ENCODE measurements around the gene TTC9. TPM values are rescaled to one million over a fixed set of nuclear protein-coding genes. Genes with fewer than 3 reads are reported as not detected.

TTC9 gene
- total RNA-seq, 4 donors from 2014 or later: 3.6 to 8.7 (median 4.7) TPM

DNA sequence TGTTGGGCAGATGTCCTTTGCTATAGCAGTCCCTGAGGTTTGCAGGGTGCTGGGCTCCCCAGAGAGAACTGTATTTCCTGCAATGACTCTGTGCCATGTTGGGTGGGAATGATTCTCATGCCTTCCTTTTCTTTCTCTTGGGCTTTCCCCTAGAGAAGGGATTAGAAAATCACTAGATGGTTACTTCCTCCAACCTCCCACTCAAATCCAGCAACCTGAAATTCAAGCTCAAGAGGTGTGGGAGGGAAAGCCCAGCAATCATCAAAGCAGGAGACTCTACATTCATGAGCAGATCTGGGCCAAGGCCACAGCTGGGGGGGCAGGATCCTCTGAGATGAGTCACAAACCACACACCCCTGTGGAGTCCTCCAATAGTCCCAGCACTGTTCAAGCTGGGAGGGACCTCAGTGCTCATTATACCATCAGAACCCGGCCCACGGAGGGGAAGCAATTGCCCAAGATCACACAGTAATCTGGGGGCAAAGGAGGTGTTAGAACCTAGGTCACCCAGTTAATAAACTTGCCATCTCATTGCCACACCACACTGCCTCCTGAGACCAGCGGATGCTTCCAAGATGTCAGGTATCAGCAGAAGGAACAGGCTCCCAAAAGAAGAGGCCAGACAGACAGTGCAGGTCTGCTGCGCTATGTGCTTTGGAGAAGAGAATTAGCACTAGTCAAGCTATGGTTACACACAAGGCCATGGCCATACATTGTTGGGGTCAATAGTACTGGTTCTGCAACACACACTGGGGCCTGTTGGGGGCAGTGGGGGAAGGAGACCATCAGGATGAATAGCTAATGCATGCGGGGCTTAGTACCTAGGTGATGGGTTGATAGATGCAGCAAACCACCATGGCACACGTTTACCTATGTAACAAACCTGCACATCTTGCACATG lies 65.7 kb downstream of the TTC9 start:
- H3K4me1 ChIP-seq: peaks cover 29% of the 10 kb centered on the region
- H3K27me3 ChIP-seq: no peaks in the 10 kb centered on the region
- H3K27ac ChIP-seq: no peak overlapping the region
- WGBS: 70% methylated on average over 5 of the region's 6 CpGs
- H3K4me3 ChIP-seq: no peak overlapping the region
- no peaks in the 10 kb centered on the region for H3K9me3 ChIP-seq
- H3K36me3 ChIP-seq: no peaks in the 10 kb centered on the region
- TF ChIP-seq, protein P1, sequence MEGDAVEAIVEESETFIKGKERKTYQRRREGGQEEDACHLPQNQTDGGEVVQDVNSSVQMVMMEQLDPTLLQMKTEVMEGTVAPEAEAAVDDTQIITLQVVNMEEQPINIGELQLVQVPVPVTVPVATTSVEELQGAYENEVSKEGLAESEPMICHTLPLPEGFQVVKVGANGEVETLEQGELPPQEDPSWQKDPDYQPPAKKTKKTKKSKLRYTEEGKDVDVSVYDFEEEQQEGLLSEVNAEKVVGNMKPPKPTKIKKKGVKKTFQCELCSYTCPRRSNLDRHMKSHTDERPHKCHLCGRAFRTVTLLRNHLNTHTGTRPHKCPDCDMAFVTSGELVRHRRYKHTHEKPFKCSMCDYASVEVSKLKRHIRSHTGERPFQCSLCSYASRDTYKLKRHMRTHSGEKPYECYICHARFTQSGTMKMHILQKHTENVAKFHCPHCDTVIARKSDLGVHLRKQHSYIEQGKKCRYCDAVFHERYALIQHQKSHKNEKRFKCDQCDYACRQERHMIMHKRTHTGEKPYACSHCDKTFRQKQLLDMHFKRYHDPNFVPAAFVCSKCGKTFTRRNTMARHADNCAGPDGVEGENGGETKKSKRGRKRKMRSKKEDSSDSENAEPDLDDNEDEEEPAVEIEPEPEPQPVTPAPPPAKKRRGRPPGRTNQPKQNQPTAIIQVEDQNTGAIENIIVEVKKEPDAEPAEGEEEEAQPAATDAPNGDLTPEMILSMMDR (IDR thresholded peaks at IDR 0.05): no peak
- no peak for TF ChIP-seq POLR2A (IDR thresholded peaks at IDR 0.05)
- TF ChIP-seq EP300 (IDR thresholded peaks at IDR 0.05): no peak
- TF ChIP-seq POLR2AphosphoS5 (IDR thresholded peaks at IDR 0.05): no peak
- DNase-seq (ENCODE audit: low spot score in 2 of 2): no peak

DNA sequence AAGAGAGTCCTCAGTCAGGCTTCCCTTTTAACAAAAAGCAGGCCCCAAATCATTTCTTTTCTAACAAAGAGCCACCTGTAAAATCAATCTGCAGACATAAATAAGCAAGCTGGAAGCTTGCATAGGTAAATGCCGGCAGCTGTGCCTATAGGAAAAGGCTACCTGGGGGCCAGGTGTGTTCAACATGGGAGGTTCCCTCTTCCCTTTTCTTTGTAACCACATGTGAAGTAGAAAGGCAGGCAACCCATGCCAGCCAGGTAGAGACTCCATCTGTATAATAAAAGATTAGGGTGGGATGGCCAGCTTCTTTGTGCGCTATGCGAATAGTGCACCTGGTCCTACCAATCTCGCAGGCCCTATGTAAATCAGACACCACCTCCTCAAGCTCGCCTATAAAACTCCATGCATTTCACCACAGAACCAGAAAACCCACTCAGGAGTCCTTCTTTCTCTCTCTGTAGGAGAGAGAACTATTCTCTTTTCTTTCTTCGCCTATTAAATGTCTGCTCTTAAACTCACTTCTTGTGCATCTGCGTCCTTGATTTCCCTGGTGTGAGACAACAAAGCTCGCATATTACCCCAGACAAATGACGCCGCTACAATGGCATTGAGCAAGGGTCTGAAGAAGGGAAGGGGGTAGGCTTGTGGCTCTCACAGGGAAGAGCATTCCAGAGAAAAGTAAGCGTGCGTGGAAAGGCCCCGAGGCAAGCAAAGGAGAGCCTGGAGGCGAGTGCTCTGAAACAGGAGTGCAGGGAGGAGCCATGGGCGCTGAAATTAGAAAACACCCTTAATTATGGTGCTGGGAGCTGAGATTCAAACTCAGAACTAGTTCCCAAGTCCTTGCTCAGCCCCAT lies 67.2 kb downstream of the TTC9 start:
- DNase-seq (ENCODE audit: low spot score in 2 of 2): no peak
- Histone ChIP-seq H3K27me3 (no peaks in the 10 kb centered on the region), H3K36me3 (no peaks in the 10 kb centered on the region), H3K9me3 (no peaks in the 10 kb centered on the region), H3K4me3 (no peak overlapping the region), H3K4me1 (peaks cover 32% of the 10 kb centered on the region), H3K27ac (no peak overlapping the region)
- 79% methylated on average over 15 of the region's 15 CpGs for WGBS
- TF ChIP-seq, protein P1 (IDR thresholded peaks at IDR 0.05): no peak
- TF ChIP-seq EP300 (IDR thresholded peaks at IDR 0.05) (no peak), POLR2AphosphoS5 (IDR thresholded peaks at IDR 0.05) (no peak), POLR2A (IDR thresholded peaks at IDR 0.05) (no peak)

DNA sequence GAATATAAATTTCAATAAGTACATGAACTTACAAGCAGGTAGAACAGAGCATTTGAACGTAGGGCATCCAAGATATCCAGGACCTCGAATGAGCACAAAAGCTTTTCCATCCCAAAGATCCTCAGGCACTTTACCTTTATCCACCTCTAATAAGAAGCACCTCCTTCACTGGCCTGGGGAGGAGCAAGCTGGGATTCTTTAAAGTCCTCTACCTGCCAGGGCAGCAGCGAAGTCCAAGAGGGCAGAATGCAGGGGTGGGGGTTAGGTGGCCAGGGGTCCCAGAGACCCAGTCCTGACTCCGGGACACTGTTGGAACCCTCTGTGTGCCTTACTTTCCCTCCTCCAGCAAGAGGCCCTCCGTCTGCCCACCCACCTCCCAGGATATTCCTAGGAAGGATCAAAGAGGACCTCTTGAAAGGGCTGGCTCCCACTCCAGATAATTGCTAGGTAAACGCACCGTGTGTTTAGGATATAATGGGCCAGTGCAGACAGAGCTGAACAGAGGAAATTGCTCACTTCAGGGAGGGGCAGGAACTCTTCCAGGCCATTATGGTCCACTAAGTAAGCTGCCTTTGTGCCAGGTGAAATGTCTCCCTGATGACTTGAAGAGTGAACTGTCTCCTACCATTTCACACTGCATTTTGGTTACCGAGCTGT lies 68.1 kb downstream of the TTC9 start:
- no peaks in the 10 kb centered on the region for H3K9me3 ChIP-seq
- DNase-seq (ENCODE audit: low spot score in 2 of 2): no peak
- H3K36me3 ChIP-seq: no peaks in the 10 kb centered on the region
- no peak overlapping the region for H3K4me3 ChIP-seq
- 61% methylated on average over 8 of the region's 8 CpGs for WGBS
- H3K27me3 ChIP-seq: no peaks in the 10 kb centered on the region
- no peak overlapping the region for H3K27ac ChIP-seq
- TF ChIP-seq EP300 (IDR thresholded peaks at IDR 0.05): no peak
- no peak for TF ChIP-seq POLR2A (IDR thresholded peaks at IDR 0.05)
- TF ChIP-seq, protein P1 (IDR thresholded peaks at IDR 0.05): no peak
- no peak for TF ChIP-seq POLR2AphosphoS5 (IDR thresholded peaks at IDR 0.05)
- peaks cover 32% of the 10 kb centered on the region for H3K4me1 ChIP-seq

DNA sequence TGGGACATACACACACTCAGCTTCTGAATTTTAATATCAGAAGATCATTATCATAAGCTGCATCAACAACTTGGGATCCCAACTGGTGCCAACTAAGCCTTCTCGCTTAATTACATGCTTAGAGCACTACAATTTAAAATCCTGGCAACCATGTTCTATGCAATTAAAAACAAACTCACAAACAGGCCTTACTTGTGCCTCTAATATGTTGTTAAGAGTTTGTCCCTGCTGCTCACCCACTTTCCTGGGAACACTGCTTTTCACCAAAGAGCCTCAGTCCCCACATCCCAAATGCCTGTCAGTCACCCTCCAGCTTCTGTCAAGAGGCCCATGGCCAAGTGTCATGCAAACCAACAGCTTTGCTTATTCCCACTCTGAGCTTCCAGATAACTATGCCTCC lies 69.7 kb downstream of the TTC9 start:
- Histone ChIP-seq H3K27ac (peak overlapping the region; percentile 23), H3K9me3 (no peaks in the 10 kb centered on the region), H3K36me3 (no peaks in the 10 kb centered on the region), H3K4me1 (peaks cover 32% of the 10 kb centered on the region), H3K4me3 (no peak overlapping the region), H3K27me3 (no peaks in the 10 kb centered on the region)
- TF ChIP-seq POLR2A (IDR thresholded peaks at IDR 0.05): no peak
- TF ChIP-seq, protein P1 (IDR thresholded peaks at IDR 0.05): no peak
- TF ChIP-seq POLR2AphosphoS5 (IDR thresholded peaks at IDR 0.05): no peak
- TF ChIP-seq EP300 (IDR thresholded peaks at IDR 0.05): no peak
- 63% methylated on average over 1 of the region's 1 CpG for WGBS
- no peak for DNase-seq (ENCODE audit: low spot score in 2 of 2)
